Suprapubic skin (tissue), 4 donors: ENCODE results near the gene GSPT1. TPM values are rescaled to one million over a fixed set of nuclear protein-coding genes. Genes with fewer than 3 reads are reported as not detected.

Experiments used
- DNase-seq, 2 donors: peaks; one replicate each; pipeline ENCODE4 v3.0.0-alpha.2; 2019; ENCODE audit warnings: low spot score in 2 of 2
- H3K27ac ChIP-seq: fragments of 200-600 bp; sonication (generic); one replicate; pipeline ENCODE4 v1.5.1; 2019
- H3K27me3 ChIP-seq: fragments of 200-600 bp; sonication (generic); one replicate; pipeline ENCODE4 v1.5.1; 2019
- H3K36me3 ChIP-seq: fragments of 200-600 bp; sonication (generic); one replicate; pipeline ENCODE4 v1.5.1; 2019
- H3K4me1 ChIP-seq: fragments of 200-600 bp; sonication (generic); one replicate; pipeline ENCODE4 v1.5.1; 2019
- H3K4me3 ChIP-seq: fragments of 200-600 bp; sonication (generic); one replicate; pipeline ENCODE4 v1.5.1; 2019; ENCODE audit warnings: mild to moderate bottlenecking
- H3K9me3 ChIP-seq: fragments of 200-600 bp; sonication (generic); one replicate; pipeline ENCODE4 v1.5.1; 2019
- EP300 ChIP-seq: sonication (generic); formaldehyde crosslinking; IDR thresholded peaks from one replicate; pipeline ENCODE4 v1.6.1; 2017; ENCODE audit warnings: antibody characterized with exemption
- POLR2A ChIP-seq, 2 donors: fragments of 450-650 bp; IDR thresholded peaks; one replicate each; pipeline ENCODE4 v1.6.1; 2017; ENCODE audit warnings: antibody characterized with exemption in 2 of 2, mild to moderate bottlenecking in 2 of 2, moderate library complexity in 2 of 2
- POLR2AphosphoS5 ChIP-seq, 3 donors: sonication (generic); formaldehyde crosslinking; IDR thresholded peaks; one replicate each; pipeline ENCODE4 v1.6.1; 2017; ENCODE audit warnings: antibody characterized with exemption in 3 of 3
- WGBS: methylation state at CpG from one replicate; pipeline ENCODE4 v1.1.5; 2018; 5-methylcytosine and 5-hydroxymethylcytosine counted together
- total RNA-seq, 4 donors: library from RNA; depleted of rRNA; stranded (reverse); fragments of >200 nt; gene quantifications; one replicate each; pipeline ENCODE4 v1.1.0, GENCODE V29; 2016
- TF ChIP-seq, protein P1 (sequence below), 2 donors: fragments of 200-600 bp in 1 of 2; fragments of 450-650 bp in 1 of 2; sonication (generic) in 1 of 2; IDR thresholded peaks; one replicate each; pipeline ENCODE4 v1.5.1; 2016 to 2019; ENCODE audit warnings: antibody characterized with exemption in 2 of 2, mild to moderate bottlenecking in 1 of 2, moderate library complexity in 1 of 2

The GSPT1 gene
- total RNA-seq, 4 donors from 2014 or later, result 52.8 to 71.1 (median 62.2) TPM

DNA sequence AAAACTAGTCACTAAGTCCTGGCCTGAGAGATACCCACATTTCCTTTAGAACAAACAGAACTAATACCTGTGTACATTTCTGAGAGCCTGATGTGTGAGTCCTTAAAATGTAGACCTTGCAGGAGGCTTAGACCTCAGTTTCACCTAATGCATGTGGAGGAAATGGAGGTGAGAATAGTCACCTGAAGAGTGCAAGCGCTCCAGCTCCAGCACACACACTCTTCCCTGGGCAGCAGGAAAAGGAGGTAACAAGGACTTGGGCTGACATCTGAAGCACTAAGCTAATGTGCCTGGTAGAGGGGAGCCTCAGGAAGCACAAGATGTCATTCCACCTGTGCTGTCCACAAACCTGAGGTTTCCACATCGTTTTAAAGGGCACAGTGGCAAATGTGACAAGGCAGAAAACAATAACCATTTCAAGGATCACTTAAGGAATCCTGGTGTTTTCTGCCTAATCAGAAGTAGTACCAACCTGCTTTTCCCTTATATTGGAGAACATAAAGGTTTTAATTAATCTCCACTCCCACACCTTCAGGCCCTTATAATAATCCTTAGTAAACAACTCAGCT lies 47.3 kb downstream of the GSPT1 start:
- Histone ChIP-seq H3K9me3 (no peaks in the 10 kb centered on the region), H3K4me3 (no peak overlapping the region), H3K36me3 (peaks cover 33% of the 10 kb centered on the region), H3K4me1 (no peaks in the 10 kb centered on the region), H3K27ac (no peak overlapping the region), H3K27me3 (no peaks in the 10 kb centered on the region)
- no peak for DNase-seq
- TF ChIP-seq EP300 (no peak), POLR2A (IDR thresholded peaks at IDR 0.05) (no peak), POLR2AphosphoS5 (IDR thresholded peaks at IDR 0.05) (no peak)
- TF ChIP-seq, protein P1, sequence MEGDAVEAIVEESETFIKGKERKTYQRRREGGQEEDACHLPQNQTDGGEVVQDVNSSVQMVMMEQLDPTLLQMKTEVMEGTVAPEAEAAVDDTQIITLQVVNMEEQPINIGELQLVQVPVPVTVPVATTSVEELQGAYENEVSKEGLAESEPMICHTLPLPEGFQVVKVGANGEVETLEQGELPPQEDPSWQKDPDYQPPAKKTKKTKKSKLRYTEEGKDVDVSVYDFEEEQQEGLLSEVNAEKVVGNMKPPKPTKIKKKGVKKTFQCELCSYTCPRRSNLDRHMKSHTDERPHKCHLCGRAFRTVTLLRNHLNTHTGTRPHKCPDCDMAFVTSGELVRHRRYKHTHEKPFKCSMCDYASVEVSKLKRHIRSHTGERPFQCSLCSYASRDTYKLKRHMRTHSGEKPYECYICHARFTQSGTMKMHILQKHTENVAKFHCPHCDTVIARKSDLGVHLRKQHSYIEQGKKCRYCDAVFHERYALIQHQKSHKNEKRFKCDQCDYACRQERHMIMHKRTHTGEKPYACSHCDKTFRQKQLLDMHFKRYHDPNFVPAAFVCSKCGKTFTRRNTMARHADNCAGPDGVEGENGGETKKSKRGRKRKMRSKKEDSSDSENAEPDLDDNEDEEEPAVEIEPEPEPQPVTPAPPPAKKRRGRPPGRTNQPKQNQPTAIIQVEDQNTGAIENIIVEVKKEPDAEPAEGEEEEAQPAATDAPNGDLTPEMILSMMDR (IDR thresholded peaks at IDR 0.05), result no peak
- WGBS, result 78% methylated on average over 2 of the region's 2 CpGs

DNA sequence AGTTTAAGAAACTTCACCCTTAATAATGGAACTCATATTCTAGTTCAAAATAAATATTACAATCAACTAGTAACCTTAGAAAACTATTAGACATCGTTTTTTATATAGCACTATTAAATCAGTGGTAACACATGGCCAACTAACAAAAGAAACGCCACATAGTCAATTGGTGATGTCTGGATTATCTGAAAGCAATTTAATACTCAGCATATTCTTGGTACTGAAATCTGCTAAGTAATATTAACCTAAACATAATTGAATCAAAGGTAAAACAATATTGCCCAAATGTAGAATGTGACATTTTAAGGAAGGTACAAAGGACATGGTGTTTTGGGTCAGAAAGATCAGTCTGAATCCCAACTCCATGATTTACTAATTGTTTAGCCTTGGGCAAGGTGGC lies 53.3 kb downstream of the GSPT1 start:
- TF ChIP-seq POLR2AphosphoS5 (IDR thresholded peaks at IDR 0.05), result no peak
- TF ChIP-seq, protein P1 (IDR thresholded peaks at IDR 0.05), result no peak
- no peak for TF ChIP-seq POLR2A (IDR thresholded peaks at IDR 0.05)
- TF ChIP-seq EP300, result no peak

DNA sequence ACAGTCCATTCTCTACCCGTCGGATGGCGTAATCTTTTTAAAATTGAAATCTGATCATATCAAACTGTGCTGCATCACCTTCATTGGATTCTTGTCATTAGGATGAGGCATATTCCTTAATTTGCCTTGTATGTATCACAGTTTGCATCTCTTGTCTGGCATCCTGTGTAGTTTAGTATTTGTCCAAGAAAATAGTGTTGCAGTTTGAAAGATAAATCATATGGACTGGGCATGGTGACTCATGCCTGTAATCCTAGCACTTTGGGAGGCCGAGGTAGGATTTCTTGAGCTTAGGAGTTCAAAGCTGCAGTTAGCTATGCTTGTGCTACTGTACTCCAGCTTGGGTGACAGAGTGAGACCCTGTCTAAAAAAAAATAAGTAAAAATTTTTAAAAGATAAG lies 58.6 kb downstream of the GSPT1 start:
- H3K4me3 ChIP-seq, result no peak overlapping the region
- DNase-seq, result no peak
- H3K36me3 ChIP-seq, result no peaks in the 10 kb centered on the region
- peaks cover 13% of the 10 kb centered on the region for H3K4me1 ChIP-seq
- TF ChIP-seq EP300 (no peak), POLR2A (IDR thresholded peaks at IDR 0.05) (no peak), POLR2AphosphoS5 (IDR thresholded peaks at IDR 0.05) (no peak)
- TF ChIP-seq, protein P1 (IDR thresholded peaks at IDR 0.05), result no peak
- H3K9me3 ChIP-seq, result no peaks in the 10 kb centered on the region
- no peaks in the 10 kb centered on the region for H3K27me3 ChIP-seq
- 87% methylated on average over 4 of the region's 4 CpGs for WGBS
- no peak overlapping the region for H3K27ac ChIP-seq

More for the DNA sequence above, 53.3 kb downstream of the GSPT1 start:
- H3K27me3 ChIP-seq, result no peaks in the 10 kb centered on the region
- H3K27ac ChIP-seq, result no peak overlapping the region
- DNase-seq, result no peak
- no peaks in the 10 kb centered on the region for H3K9me3 ChIP-seq
- H3K4me1 ChIP-seq, result no peaks in the 10 kb centered on the region
- H3K36me3 ChIP-seq, result no peaks in the 10 kb centered on the region
- H3K4me3 ChIP-seq, result no peak overlapping the region
- 90% methylated on average over 2 of the region's 2 CpGs for WGBS

DNA sequence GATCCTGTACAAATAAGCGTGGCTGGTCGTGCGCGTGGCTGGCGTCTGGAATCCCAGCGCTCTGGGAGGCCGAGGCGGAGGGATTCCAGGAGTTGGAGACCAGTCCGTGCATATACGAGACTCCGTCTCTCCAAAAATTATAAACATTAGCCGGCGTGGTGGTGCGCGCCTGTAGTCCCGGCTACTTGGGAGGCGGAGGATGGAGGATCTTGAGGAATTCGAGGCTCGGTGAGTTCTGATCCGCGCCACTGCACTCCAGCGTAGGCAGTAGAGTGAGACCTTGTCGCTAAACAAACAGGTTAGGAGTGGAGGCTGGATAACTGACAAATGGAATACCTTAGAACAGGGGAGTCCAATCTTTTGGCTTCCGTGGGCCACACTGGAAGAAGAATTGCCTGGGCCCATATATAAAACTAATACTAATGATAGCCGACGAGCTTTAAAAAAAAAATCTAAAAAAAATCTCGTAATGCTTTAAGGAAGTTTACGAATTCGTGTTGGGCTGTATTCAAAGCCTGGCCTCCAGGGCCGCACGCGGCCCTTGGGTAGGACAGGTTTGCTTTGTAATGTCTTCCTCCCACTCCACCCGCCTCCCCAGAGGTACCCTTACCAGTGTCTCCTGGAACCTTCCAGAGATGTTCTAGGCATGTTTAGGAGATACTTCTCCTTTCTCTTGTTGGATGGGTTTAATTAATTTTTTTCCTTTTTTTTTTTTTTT lies 63.5 kb downstream of the GSPT1 start:
- 45% methylated on average over 33 of the region's 33 CpGs for WGBS
- Histone ChIP-seq H3K27ac (peak overlapping the region; percentile 90), H3K9me3 (no peaks in the 10 kb centered on the region), H3K4me3 (peak overlapping the region; percentile 81), H3K27me3 (no peaks in the 10 kb centered on the region), H3K4me1 (peaks cover 35% of the 10 kb centered on the region), H3K36me3 (peaks cover 21% of the 10 kb centered on the region)
- TF ChIP-seq POLR2AphosphoS5 (IDR thresholded peaks at IDR 0.05) (no peak), EP300 (no peak)
- TF ChIP-seq, protein P1 (IDR thresholded peaks at IDR 0.05), result no peak
- no peak for DNase-seq

DNA sequence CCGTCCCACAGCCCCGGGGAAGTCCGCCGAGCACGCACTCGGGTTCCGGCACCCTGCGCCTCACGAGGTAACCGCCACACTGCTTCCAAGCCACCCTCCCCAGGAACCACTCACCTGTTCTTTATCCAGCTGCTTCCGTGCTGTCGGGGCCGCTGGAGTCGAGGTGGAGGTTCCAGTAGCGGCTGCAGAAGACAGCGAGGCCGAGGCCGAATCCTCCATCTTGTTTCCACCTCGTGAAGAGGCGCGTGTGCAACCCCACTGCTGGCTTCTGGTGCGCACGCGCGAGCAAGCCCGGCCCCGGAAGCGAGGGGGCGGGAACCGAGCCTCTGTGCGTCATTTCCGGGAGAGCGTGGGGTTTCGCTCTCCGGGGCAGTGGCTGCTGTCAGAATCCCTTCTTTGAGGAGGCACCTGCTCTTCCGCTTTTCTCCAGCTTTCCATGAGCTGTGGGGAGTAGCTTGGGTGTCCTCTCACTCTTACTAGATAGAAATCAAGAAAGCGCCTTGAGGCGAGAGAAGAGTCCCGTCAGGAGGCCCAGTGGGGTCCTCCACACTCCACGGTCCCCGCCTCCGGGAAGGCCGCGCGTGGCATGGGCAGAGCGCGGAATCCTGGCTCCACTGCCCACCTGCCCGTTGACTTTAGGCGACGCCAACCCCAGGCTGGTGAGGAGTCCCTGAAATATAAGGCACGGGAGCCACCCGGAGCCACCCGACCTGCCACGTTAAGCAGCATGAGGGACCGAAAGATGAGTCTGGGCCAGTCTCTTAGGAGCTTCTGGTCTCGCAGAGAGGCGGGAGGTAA lies 64.3 kb downstream of the GSPT1 start, which contains the start of gene RSL1D1:
TSS of gene RSL1D1 (minus strand) at position 249 of the 798 bp plus-strand sequence. CDS start at position 219, 30 bp downstream.
- Histone ChIP-seq H3K27ac (peak within 1 kb of the TSS; percentile 90), H3K4me1 (peaks cover 35% of the 10 kb centered on the region), H3K4me3 (peak within 1 kb of the TSS; percentile 81), H3K27me3 (no peaks in the 10 kb centered on the region), H3K9me3 (no peaks in the 10 kb centered on the region), H3K36me3 (peaks cover 29% of the 10 kb centered on the region)
- TF ChIP-seq POLR2A (IDR thresholded peaks at IDR 0.05) (peak in 1 of 2 donors; percentile 78), EP300 (no peak), POLR2AphosphoS5 (IDR thresholded peaks at IDR 0.05) (peak in 2 of 3 donors; percentile 73 to 81)
- TF ChIP-seq, protein P1 (IDR thresholded peaks at IDR 0.05), result no peak
- peak; percentile 91 to 96 for DNase-seq
- 0% methylated on average over 20 of the region's 57 CpGs for WGBS
